K562 (cell line): ENCODE data around the gene PTPN18. TPM values are rescaled to one million over a fixed set of nuclear protein-coding genes. Genes with fewer than 3 reads are reported as not detected.

Source experiments
- BRD9 ChIP-seq: fragments of 450-650 bp; IDR thresholded peaks from 2 replicates; pipeline ENCODE4 v1.6.1; 2018; ENCODE audit warnings: low read depth; ENCODE audit not compliant: partially characterized antibody
- EHMT2 ChIP-seq: fragments of 450-650 bp; IDR thresholded peaks from 2 replicates; pipeline ENCODE4 v1.6.1; 2018; ENCODE audit warnings: antibody characterized with exemption
- FIP1L1 ChIP-seq: fragments of 200-400 bp; formaldehyde crosslinking; IDR thresholded peaks from 2 replicates; pipeline ENCODE4 v1.6.1; 2018; ENCODE audit warnings: mild to moderate bottlenecking, low read depth, low read length; ENCODE audit not compliant: poor library complexity, severe bottlenecking
- GATAD2B ChIP-seq: fragments of 450-650 bp; IDR thresholded peaks from 2 replicates; pipeline ENCODE4 v1.6.1; 2017; ENCODE audit warnings: mild to moderate bottlenecking, borderline replicate concordance
- HDAC3 ChIP-seq: fragments of 450-650 bp; IDR thresholded peaks from 2 replicates; pipeline ENCODE4 v1.6.1; 2018; ENCODE audit warnings: borderline replicate concordance, mild to moderate bottlenecking, moderate library complexity; ENCODE audit not compliant: partially characterized antibody
- KDM1A ChIP-seq, 2 experiments: fragments of 450-650 bp; IDR thresholded peaks; 2 replicates each; pipeline ENCODE4 v1.6.1; 2016; ENCODE audit warnings: mild to moderate bottlenecking in 2 of 2
- MAFK ChIP-seq: IDR thresholded peaks from 2 replicates; pipeline ENCODE4 v1.6.1; 2011; ENCODE audit warnings: low read length, improper control_type of control experiment
- MYC ChIP-seq, 2 experiments: fragments of 250-450 bp in 1 of 2; sonication (Bioruptor Pico) in 1 of 2; IDR thresholded peaks; 2 replicates each; pipeline versions ENCODE4 v1.5.1 to v1.6.1; 2012 to 2021; ENCODE audit warnings: low read depth in 2 of 2, borderline replicate concordance in 1 of 2, improper control_type of control experiment in 1 of 2, low read length in 1 of 2, mild to moderate bottlenecking in 1 of 2, moderate library complexity in 1 of 2
- PRDM10 ChIP-seq: fragments of 450-650 bp; IDR thresholded peaks from 2 replicates; pipeline ENCODE4 v1.6.1; 2018; ENCODE audit not compliant: partially characterized antibody
- PYGO2 ChIP-seq: fragments of 450-650 bp; IDR thresholded peaks from 2 replicates; pipeline ENCODE4 v1.6.1; 2016; ENCODE audit warnings: mild to moderate bottlenecking, missing genetic modification characterization, moderate library complexity, missing compliant biosample characterization
- YY1 ChIP-seq, 3 experiments: IDR thresholded peaks; 2 replicates each; pipeline ENCODE4 v1.6.1; 2011; ENCODE audit warnings: low read length in 2 of 3, mild to moderate bottlenecking in 2 of 3, moderate library complexity in 2 of 3, borderline replicate concordance in 1 of 3, control low read depth in 1 of 3, low read depth in 1 of 3; ENCODE audit not compliant: insufficient read depth in 3 of 3, insufficient replicate concordance in 2 of 3, control insufficient read depth in 1 of 3, insufficient read length in 1 of 3; ENCODE audit errors: extremely low read depth in 1 of 3
- ZBTB9 ChIP-seq: fragments of 450-650 bp; formaldehyde crosslinking; IDR thresholded peaks from 2 replicates; pipeline ENCODE4 v1.4.0; 2020; ENCODE audit warnings: mild to moderate bottlenecking, moderate library complexity
- ZMIZ1 ChIP-seq, 2 experiments: fragments of 150-350 bp in 1 of 2; IDR thresholded peaks; 2 replicates each; pipeline ENCODE4 v1.6.1; 2012 to 2016; ENCODE audit warnings: low read depth in 2 of 2, low read length in 2 of 2, mild to moderate bottlenecking in 1 of 2, moderate library complexity in 1 of 2
- ZNF133 ChIP-seq: fragments of 250-450 bp; sonication (Bioruptor Pico); IDR thresholded peaks from 2 replicates; pipeline ENCODE4 v1.4.0; 2020; ENCODE audit warnings: mild to moderate bottlenecking
- polyA plus RNA-seq, 8 experiments: library from polyadenylated mRNA; depleted of rRNA in 4 of 8; stranded (reverse) in 5 of 8; unstranded in 3 of 8; fragments of >200 nt; fragmentation: Nextera tagmentation in 2 of 8; fragmentation: Illumina TruSeq in 1 of 8; extraction: Ambion mirVana in 2 of 8; extraction: Trizol in 1 of 8; gene quantifications; 2 replicates each; pipeline versions ENCODE4 v1.2.1 to v1.2.3, GENCODE V29; 2011 to 2014; ENCODE audit warnings: inconsistent platforms in 1 of 8, missing spikeins in 1 of 8
- total RNA-seq, 7 experiments: library from RNA; depleted of rRNA in 6 of 7; stranded (reverse); fragments of >200 nt in 6 of 7; fragmentation: Illumina TruSeq in 2 of 7; extraction: Trizol in 2 of 7; gene quantifications; 2 replicates each; pipeline versions ENCODE4 v1.2.1 to v1.2.3, GENCODE V29; 2011 to 2021; ENCODE audit warnings: low replicate concordance in 1 of 7

The PTPN18 gene
- total and polyA plus RNA-seq, 9 of the 15 experiments (the other 6 are each of a cell fraction or from before 2014, with no cell fraction given), result 11.6 to 90.7 (median 49.6) TPM

GRCh38 chr2:130372055-130372832, 16.4 kb downstream of the PTPN18 start (continued):
- TF ChIP-seq ZMIZ1 (IDR thresholded peaks at IDR 0.05; ENCODE audit: low read depth in 2 of 2, low read length in 2 of 2), result peak in 1 of 2 experiments; percentile 32; a peak in 1 of 4 replicates
- 0 out of 2 replicates have a peak, but pooled peaks have one; percentile 45 for TF ChIP-seq ZBTB9 (CRISPR knock-in tag)
- no peak for TF ChIP-seq KDM1A (IDR thresholded peaks at IDR 0.05)
- no peak for TF ChIP-seq HDAC3
- TF ChIP-seq YY1 (IDR thresholded peaks at IDR 0.05; ENCODE audit: borderline replicate concordance in 1 of 3, control insufficient read depth in 1 of 3, extremely low read depth in 1 of 3, insufficient read depth in 3 of 3, insufficient read length in 1 of 3, insufficient replicate concordance in 2 of 3, low read depth in 1 of 3, low read length in 2 of 3), result peak in 2 of 3 experiments; percentile 50 to 72
- peak; percentile 83; the same call in 1 of the 2 replicates for TF ChIP-seq GATAD2B
- no peak for TF ChIP-seq EHMT2
- TF ChIP-seq PRDM10, result peak; percentile 79
- no peak for TF ChIP-seq MAFK
- TF ChIP-seq MYC (IDR thresholded peaks at IDR 0.05; ENCODE audit: low read depth, low read length), result peak; percentile 82; the same call in 1 of the 2 replicates
- no peak for TF ChIP-seq MYC (CRISPR knock-in tag; IDR thresholded peaks at IDR 0.05; ENCODE audit: borderline replicate concordance, low read depth)
- TF ChIP-seq ZNF133 (CRISPR knock-in tag), result no peak
- TF ChIP-seq PYGO2, result no peak
- no peak for TF ChIP-seq BRD9
- peak; percentile 97 for TF ChIP-seq FIP1L1
